ENCODE results near the gene YWHAG. TPM values are rescaled to one million over a fixed set of nuclear protein-coding genes. Genes with fewer than 3 reads are reported as not detected.

Gene YWHAG
- total RNA-seq, 4 donors from 2014 or later: 98.0 to 263 (median 147) TPM

DNA sequence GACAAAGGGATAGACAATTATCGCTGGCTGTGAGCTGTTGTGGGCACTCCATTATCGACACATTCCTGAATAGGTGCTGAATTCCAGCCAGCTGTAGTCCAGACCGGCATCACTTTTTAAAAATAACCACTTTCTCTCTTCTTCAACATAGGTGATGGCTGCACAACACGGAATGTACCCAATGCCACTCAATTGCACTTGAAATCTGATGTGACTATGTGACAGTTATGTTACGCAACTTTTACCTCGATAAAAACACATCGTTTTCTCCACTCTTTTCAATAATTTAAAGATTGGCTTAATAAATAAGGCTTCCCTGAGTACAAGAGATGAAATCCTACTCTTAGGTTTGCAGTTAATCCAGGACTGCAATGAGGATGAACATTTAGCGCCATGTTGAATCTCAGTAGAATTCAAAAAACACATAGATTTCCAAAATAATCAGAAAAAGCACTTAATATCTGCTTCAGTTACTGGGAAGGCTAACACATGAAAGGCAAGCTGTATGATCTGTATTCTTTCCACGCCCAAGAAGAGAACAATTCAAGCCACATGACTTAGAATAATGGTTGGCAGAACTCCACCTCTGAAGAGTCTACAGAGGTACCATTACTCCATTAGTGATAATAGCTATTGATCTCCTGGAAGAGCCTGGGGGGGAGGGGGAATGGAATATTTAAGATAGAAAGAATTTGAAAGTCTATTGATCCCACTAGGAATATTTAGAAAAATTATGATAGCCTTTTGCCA is 3.6 kb downstream of the YWHAG start:
- DNase-seq (ENCODE audit: low spot score): no peak
- TF ChIP-seq, protein P1, sequence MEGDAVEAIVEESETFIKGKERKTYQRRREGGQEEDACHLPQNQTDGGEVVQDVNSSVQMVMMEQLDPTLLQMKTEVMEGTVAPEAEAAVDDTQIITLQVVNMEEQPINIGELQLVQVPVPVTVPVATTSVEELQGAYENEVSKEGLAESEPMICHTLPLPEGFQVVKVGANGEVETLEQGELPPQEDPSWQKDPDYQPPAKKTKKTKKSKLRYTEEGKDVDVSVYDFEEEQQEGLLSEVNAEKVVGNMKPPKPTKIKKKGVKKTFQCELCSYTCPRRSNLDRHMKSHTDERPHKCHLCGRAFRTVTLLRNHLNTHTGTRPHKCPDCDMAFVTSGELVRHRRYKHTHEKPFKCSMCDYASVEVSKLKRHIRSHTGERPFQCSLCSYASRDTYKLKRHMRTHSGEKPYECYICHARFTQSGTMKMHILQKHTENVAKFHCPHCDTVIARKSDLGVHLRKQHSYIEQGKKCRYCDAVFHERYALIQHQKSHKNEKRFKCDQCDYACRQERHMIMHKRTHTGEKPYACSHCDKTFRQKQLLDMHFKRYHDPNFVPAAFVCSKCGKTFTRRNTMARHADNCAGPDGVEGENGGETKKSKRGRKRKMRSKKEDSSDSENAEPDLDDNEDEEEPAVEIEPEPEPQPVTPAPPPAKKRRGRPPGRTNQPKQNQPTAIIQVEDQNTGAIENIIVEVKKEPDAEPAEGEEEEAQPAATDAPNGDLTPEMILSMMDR (IDR thresholded peaks at IDR 0.05): no peak
- no peak for ATAC-seq (ENCODE audit: low FRiP score)

DNA sequence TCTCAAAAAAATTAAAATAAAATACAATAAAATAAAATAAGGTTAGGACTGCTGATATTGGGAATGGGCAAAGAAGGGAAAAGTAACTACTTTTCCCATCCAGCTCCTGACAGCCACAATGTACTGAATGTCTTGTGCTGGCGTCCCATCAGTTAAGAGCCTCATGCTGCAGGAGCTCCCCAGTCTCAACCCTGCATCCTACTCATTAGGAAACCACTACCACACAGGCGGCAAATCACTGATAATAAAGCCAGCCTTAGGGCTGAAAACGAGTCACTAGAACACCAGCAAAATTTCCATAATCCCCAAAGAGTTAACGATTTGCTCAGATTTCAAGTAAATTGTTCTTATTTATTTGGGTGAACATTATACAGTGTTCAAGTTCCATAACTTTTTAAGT is 4.3 kb downstream of the YWHAG start:
- ATAC-seq (ENCODE audit: low FRiP score) (no peak), DNase-seq (ENCODE audit: low spot score) (no peak)
- TF ChIP-seq, protein P1 (IDR thresholded peaks at IDR 0.05): no peak

DNA sequence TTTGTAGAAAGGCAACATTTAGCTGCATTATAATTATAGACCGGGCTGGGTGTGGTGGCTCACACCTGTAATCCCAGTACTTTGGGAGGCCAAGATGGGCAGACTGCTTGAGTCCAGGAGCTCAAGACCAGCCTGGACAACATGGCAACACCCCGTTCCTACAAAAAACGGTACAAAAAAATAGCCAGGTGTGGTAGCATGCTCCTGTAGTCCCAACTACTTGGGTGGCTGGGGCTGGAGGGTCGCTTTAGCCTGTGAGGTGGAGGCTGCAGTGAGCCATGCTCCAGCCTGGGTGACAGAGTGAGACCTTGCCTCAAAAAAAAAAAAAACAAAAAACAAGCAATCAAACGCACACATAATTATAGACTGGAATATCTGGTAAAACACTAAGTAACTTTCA is 5.0 kb downstream of the YWHAG start:
- DNase-seq (ENCODE audit: low spot score): no peak
- TF ChIP-seq, protein P1 (IDR thresholded peaks at IDR 0.05): no peak
- no peak for ATAC-seq (ENCODE audit: low FRiP score)

DNA sequence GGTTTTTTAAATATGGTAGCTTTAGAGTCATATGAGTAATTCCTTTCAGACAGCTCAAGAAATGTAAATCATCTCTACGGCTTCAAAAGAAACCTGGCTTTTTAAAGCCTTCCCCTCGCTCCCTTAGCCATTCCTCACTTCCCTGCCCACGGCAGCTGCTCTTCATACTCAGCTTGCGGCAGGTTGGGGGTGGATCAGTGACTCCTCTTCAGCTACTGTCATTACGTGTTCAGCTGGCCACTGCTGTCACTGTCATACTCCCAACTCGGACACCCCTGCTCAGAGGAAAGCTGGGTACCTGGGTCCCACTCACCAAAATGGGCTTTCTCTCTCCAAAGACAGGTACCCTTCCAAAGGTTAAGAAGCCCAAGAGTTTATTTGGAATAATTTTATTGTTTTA is 6.6 kb downstream of the YWHAG start:
- ATAC-seq (ENCODE audit: low FRiP score) (no peak), DNase-seq (ENCODE audit: low spot score) (no peak)
- TF ChIP-seq, protein P1 (IDR thresholded peaks at IDR 0.05): no peak

DNA sequence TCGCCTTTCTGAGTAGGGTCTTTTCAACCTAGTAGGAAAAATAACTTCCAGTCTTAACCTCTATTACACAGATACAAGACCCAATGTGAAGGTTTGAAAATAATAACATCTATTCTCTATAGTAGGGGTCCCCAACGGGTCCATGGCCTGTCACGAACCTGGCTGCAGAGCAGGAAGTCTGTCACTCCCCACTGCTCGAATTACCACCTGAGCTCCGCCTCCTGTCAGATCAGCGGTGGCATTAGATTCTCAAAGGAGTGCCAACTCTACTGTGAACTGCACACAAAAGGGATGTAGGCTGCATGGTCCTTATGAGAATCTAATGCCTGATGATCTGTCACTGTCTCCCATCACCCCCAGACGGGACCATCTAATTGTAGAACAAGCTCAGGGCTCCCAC is 7.4 kb downstream of the YWHAG start:
- ATAC-seq (ENCODE audit: low FRiP score): no peak
- TF ChIP-seq, protein P1 (IDR thresholded peaks at IDR 0.05): no peak
- DNase-seq (ENCODE audit: low spot score): no peak

DNA sequence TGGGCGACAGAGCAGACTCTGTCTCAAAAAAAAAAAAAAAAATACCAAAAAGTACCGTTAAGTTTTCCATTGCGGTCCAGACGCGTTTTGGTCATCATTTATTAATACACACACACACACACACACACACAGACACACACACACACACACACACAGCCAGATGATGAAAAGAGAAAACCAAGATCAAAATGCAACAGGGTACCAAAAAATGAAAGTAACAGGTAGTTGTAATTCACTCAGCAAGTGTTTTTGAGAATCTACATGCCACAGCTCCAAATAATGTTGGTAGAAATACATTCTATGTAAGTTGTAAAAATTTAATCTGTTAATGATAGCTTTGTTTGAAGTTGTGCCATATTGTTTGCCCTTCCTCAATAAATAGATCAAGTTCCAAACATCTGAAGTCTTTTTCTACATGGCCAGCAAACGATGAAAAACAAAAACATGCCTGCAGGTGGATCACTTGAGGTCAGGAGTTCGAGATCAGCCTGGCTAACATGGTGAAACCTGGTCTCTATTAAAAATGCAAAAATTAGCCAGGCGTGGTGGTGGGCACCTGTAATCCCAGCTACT is 9.4 kb downstream of the YWHAG start:
- TF ChIP-seq, protein P1 (IDR thresholded peaks at IDR 0.05): no peak
- no peak for DNase-seq (ENCODE audit: low spot score)
- ATAC-seq (ENCODE audit: low FRiP score): no peak

DNA sequence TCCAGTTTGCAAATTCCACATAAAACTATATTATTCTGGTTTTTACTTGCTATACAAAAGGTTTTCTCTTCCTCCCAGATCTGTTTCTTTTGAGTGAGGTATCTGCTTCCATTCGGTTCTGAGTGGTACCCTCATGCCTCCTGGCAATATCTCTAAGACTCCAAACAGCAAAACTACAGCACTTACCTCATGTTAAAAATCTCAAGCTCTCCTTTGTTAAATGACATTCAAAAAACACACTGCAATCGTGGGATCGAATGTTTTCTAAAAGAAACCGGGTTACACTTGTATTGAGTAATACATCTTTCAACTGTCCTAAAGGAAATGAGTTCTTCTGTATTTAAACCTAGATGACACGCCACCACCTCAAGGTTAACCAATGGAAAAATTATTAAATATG is 11.1 kb downstream of the YWHAG start:
- no peak for ATAC-seq (ENCODE audit: low FRiP score)

More for the DNA sequence above, 11.1 kb downstream of the YWHAG start:
- no peak for DNase-seq (ENCODE audit: low spot score)
- TF ChIP-seq, protein P1 (IDR thresholded peaks at IDR 0.05): no peak
